Measurements from ENCODE around the gene SYNE2.

DNA sequence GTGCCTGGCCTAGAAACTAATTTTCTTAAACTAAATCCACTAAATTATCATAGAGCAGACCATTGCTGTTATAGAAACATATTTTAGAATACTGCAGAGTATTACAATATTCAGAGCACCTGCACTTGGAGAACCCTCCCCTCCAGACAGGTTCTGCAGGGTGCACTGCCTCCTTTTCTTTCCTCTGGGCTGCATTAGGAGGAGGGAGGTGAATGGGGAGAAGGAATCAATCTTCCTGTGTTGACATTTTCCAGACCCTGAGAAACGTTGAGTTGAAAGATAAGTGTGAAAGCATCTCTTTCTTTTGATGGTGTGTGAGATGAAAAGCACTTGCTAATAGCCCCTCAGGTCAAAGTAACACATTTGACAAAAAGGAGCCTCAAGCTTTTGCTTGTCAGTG, 7.3 kb downstream of the SYNE2 start:
- TF ChIP-seq, protein P1, sequence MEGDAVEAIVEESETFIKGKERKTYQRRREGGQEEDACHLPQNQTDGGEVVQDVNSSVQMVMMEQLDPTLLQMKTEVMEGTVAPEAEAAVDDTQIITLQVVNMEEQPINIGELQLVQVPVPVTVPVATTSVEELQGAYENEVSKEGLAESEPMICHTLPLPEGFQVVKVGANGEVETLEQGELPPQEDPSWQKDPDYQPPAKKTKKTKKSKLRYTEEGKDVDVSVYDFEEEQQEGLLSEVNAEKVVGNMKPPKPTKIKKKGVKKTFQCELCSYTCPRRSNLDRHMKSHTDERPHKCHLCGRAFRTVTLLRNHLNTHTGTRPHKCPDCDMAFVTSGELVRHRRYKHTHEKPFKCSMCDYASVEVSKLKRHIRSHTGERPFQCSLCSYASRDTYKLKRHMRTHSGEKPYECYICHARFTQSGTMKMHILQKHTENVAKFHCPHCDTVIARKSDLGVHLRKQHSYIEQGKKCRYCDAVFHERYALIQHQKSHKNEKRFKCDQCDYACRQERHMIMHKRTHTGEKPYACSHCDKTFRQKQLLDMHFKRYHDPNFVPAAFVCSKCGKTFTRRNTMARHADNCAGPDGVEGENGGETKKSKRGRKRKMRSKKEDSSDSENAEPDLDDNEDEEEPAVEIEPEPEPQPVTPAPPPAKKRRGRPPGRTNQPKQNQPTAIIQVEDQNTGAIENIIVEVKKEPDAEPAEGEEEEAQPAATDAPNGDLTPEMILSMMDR (IDR thresholded peaks at IDR 0.05; ENCODE audit: insufficient read depth, low read depth, low read length) = no peak
- TF ChIP-seq EZH2 (IDR thresholded peaks at IDR 0.05; ENCODE audit: insufficient read depth, low read length) = no peak

Measured in astrocyte (in vitro differentiated cells and primary cell).